ENCODE results near the gene ATP9B.
"Not testable (repeated sequence)": the region's sequence is repeated elsewhere in the genome, so short reads cannot be mapped to it uniquely, and the experiment has no call there.

Gene ATP9B

DNA sequence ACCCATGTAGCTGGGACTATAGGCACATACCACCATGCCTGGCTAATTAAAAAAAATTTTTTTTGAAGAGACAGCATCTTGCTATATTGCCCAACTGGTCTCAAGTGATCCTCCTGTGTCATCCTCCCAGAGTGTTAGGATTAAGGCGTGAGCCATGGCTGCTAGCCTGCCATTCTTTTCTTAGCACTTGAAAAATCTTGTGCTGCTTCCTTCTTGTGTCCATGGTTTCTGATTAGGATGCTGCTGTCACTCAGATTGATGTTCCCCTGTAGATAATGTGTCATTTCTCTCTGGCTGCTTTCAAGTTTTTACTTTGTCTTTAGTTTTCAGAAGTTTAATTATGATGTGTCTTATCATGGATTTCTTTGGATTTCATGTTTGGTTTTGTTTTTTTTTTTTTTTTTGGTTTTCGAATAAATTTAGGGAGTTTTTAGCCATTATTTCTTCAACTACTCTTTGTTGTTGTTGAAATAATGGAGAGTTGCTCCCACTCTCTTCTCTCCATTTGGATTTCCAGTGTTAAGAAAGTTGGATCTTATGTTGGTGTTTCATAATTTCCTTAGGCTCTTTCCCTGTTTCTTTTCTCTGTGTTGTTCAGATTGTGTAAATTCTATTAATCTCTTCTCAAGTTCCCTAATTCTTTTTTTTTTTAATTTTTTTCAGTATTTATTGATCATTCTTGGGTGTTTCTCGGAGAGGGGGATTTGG, 2.5 kb downstream of the ATP9B start:
- no peak for DNase-seq (ENCODE audit: low read depth, low spot score)

DNA sequence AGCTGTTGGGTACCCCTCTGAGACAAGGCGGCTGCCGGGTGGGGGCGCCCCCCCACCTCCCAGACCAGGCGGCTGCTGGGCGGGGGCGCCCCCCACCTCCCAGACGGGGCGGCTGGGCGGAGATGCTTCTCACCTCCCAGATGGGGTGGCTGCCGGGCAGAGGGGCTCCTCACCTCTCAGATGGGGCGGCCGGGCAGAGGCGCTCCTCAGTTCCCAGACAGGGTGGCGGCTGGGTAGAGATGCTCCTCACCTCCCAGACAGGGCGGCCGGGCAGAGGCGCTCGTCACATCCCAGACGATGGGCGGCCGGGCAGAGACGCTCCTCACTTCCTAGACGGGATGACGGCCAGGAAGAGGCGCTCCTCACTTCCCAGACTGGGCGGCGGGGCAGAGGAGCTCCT, 3.5 kb downstream of the ATP9B start:
- DNase-seq (ENCODE audit: low read depth, low spot score), result not testable (repeated sequence)

DNA sequence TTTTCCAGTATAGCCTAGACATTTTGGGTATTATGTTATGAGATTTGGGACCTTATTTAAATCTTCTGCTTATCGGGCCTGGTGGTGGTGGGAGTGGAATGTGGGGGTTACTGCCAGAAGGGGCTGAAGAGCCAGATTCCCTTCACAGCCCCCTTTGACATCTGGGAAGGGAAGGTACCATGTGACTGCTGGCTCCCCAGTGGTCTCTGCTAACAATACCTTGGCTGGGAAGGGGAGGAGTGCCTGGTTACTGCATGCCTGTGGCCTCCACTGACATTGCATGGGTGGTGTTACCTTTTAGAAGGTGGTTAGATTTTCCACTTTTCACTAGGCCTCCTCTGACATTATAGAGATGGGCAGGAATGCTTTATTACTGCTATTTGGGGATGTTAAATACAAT, 8.0 kb downstream of the ATP9B start:
- no peak for DNase-seq (ENCODE audit: low read depth, low spot score)

DNA sequence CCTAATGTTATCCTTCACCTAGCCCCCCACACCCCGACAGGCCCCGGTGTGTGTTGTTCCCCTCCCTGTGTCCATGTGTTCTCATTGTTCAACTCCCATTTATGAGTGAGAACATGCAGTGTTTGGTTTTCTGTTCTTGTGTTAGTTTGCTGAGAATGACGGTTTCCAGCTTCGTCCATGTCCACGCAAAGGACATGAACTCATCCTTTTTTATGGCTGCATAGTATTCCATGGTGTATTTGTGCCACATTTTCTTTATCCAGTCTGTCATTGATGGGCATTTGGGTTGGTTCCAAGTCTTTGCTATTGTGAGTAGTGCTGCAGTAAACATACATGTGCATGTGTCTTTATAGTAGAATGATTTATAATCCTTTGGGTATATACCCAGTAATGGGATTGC, 9.6 kb downstream of the ATP9B start:
- DNase-seq (ENCODE audit: low read depth, low spot score), result not testable (repeated sequence)

DNA sequence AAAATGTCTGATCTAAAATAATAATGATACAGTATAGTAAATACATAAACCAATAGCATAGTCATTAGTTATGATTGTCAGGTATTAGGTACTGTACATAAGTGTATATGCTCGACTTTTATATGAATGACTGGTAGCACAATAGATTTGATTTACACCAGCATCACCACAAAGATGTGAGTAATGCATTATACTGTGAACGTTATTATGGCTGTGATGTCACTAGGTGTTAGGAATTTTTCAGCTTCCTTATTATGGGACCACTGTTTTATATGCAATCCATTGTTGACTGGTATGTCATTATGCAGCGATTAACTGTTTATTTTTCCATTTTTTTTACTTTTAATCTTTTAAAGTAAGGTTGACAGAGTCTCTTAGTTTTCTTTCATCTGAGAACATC, 23.7 kb downstream of the ATP9B start:
- DNase-seq (ENCODE audit: low read depth, low spot score), result no peak

DNA sequence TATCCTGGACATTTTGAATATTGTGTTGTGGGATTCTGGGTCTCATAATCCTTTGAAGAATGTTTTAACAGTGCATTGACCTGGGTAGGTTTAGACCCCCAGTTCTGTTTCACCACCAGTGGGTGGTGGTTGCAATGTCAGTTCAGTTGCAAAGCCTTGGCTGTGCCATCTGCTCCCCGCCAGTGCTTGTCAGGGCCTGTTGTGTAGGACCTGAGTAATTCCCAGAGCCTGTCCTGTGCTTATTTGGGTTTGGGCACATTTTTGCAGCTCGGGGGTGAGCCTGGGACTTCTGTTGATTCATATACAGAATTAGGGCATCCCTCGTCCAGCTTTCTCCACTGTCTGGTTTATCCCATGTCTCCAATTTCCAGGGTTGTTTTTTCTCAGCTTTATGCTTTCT, 24.8 kb downstream of the ATP9B start:
- DNase-seq (ENCODE audit: low read depth, low spot score), result no peak

DNA sequence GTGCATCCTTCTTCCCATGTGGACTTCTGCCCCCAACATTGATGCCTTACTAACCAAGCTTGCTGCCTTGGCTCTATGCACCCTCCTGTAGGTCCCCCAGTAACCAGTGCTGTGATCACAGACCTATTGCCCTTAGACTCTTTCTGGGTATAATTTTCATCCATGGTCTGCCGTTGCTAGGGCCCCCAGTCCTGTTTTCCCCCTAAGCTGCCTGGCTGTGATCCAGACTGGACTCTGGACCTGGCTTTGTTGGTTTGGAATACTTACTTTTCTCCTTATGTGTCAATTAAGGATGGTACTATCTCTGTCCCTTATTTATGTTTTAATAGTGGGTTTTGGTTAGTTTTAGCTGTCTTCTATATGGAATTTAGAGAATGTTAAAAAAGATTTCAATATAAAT, 26.0 kb downstream of the ATP9B start:
- no peak for DNase-seq (ENCODE audit: low read depth, low spot score)

DNA sequence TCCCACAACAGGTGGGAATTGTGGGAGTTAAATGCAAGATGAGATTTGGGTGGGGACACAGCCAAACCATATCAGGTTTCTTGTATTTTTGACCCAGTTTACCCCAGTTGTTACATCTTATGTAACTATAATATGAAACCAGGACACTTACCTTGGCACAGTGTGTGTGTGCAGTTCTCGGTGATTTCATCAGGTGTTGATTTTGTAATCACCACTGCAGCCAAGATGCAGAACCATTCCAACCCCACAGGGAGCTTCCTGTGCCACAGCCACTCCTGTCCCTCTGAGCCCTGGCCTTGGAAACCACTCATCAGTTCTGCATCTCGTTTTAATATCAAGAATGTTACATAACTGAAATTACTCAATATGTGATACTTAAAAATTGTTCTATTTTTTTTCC, 31.8 kb downstream of the ATP9B start:
- no peak for DNase-seq (ENCODE audit: low read depth, low spot score)

DNA sequence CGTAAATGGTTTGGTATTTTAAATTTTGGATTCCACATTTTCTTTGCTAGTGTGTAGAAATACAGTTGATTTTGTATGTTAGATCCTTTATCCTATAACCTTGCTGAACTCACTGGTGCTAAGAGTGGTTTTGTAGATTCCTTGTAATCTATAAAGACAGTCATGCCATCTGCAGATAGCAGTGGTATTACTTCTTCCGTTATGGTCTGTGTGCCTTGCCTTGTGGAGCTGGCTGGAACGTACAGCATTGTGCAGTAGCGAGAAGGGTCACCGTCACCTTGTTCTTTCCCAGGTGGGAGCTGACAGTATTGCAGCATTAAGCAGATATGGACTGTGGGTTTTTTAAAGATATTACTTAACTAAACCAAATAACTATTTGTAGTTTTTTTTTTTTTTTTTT, 33.7 kb downstream of the ATP9B start:
- DNase-seq (ENCODE audit: low read depth, low spot score), result no peak

DNA sequence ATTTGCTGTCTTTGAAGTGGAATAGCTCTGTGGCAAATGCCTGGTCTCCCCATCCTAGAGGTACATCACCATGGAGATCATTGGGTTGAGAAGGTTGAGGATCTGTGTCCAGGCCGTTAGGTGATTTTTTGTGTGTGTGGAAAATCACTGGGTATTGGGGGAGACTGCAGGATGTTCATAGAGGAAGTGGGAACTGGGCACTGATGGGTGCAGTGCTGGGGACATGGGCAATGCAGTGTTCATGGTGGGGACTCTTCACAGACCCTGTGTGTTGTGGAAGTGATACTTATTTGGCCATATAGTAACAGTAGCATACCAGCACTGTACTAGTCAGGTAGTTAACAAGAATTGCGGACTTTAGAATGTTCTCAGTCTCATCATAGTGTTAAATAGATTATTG, 34.9 kb downstream of the ATP9B start:
- no peak for DNase-seq (ENCODE audit: low read depth, low spot score)

DNA sequence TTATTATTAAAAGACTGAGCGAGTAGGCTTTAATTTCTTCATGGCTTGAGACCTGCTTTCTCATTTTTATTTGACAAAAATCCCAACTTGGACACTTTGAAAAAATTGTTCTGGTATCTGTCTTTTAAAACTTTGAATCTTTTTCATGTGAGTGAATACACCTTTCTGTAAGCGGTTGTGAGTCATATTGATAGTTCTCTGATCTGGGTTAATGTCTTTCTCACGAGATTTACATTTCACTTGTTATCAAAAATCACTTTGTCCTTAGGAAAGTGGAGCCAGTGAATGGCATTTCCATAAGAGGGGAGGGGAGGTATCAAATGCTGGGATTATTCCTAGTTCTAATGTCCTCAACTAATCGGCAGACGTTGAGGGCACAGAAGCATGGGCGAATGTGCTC, 36.3 kb downstream of the ATP9B start:
- DNase-seq (ENCODE audit: low read depth, low spot score), result no peak

DNA sequence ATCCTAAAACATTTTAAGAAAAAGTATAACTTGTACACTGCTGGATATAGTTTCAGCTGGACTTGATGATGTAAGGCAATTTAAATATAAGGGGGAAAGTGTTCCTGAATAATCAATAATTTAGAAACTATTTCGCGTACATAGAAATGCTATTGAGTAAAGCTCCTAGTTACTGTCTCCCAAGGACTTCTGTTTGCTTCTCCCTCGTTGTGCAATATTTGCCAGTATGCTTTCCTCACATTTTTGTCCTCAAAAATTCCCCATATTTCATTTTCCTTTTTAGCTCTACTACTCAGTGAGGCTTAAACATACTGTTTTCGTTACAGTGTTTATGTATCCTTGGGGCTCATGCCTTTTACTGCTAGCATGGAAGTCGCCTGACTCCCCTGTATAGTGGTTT, 36.9 kb downstream of the ATP9B start:
- no peak for DNase-seq (ENCODE audit: low read depth, low spot score)

DNA sequence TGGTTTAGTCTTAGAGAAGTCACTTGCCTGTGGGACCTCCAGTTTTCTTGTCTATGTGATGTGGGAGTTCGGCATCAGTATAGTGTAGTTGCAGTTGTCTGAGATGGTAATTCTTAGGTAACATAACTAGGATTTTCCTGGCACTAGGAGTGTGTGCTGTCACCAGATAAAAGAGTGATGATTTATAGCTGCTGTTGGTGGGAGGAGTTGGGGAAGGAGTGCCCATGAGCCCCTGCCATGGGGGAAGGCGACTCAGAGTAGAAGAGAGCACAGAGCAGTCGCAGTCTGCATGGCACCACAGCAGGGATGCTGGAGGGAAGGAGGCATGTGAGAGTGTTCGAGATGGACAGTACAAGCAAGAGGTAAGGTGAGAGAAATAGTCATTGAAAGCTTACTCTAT, 38.7 kb downstream of the ATP9B start:
- no peak for DNase-seq (ENCODE audit: low read depth, low spot score)

DNA sequence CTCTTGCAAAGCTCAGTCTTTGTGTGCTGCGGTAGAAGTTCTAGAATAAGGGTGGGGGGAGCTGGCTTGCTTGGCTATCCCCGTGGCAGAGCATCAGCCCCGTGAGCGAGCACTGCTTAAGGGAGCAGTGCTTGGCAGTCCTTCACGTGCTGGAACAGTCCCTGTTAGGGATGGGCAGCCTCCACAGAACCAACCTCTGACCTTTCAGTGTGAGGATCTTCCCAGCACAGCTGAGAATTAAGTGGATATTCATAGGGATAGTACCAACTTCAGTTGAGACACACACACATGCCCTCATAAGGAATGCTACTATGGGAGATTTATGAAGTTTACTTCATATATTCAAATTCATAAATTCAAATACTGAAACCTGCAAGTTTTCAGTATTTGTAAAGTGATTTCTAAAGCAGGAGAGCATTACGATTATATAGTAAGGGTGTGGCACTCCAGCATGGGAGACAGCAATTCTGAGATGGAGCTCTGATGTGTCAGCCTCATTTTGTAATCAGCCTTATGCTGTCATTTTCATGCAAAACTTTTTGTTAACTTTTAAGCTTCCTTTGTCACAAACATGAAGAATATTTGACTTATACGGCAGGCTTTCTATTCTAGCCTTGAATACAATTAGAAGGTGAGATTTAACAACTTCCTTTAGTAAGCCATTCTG, 39.5 kb downstream of the ATP9B start:
- no peak for DNase-seq (ENCODE audit: low read depth, low spot score)

DNA sequence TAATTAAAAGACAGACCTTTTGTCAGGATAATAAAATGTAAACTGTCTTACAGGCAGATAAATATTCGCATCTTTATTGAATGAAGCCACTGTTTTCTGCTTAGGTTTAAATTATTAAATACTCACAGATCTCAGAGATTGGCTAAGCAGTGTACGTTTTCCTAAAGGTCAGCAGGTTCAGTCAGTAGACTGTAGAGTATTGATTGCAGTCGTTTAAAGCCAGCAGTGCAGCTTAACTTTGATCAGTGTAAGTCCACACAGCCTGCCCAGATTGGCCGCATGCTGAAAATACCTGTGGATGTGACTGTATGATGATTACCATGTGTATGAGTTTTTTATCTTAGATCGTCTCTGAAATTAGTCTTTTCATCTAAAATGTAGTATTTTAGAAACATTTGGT, 42.3 kb downstream of the ATP9B start:
- no peak for DNase-seq (ENCODE audit: low read depth, low spot score)

DNA sequence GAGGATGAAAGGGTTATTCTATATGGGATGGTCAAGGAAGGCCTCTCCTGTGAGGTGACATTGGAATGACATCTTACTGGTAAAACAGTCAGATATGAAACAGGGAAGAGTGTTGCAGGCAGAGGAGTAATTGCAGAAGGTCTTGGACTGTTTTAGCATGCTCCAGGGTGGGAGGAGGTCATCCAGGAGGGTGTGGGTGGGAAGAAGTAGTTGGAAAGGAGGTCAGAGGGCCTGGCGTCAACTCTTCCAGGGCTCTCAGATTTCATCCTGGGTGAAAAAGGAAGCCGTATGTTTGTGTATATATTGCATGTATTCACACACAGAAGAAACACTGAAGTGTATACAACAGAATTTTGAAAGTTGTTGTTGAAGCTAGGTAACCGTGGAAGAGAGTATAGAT, 48.2 kb downstream of the ATP9B start:
- no peak for DNase-seq (ENCODE audit: low read depth, low spot score)

DNA sequence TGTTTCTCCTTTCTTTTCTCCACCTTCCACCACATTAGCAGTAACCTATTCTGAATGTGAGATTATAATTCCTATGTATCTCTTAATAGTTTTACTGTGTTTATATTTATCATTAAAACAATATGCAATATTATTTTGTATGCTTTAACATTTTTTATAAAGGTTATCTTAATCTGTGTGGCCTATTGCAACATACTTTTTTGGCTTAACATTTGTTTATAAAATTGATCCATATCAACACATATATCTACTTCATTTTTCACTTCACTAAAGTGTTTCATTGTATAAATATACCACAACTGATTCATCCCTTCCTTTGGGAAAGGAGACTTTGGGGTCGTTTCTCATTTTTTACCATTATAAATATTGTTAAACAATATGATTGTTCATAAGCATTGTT, 48.6 kb downstream of the ATP9B start:
- no peak for DNase-seq (ENCODE audit: low read depth, low spot score)

DNA sequence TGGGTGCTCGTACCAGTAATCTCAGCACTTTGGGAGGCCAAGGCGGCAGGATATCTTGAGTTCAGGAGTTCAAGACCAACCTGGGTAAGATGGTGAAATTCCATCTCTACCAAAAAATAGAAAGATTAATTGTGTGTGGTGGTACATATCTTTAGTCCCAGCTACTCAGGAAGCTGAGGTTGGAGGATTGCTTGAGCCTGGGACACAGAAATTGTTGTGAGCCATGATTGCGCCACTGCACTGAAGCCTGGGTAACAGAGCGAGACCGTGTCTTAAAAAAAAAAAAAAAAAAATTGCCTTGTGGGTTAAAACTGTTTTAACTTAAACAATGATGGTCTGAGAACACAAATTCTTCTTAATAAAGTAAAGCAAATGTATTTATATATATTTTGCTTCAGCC, 49.6 kb downstream of the ATP9B start:
- no peak for DNase-seq (ENCODE audit: low read depth, low spot score)

DNA sequence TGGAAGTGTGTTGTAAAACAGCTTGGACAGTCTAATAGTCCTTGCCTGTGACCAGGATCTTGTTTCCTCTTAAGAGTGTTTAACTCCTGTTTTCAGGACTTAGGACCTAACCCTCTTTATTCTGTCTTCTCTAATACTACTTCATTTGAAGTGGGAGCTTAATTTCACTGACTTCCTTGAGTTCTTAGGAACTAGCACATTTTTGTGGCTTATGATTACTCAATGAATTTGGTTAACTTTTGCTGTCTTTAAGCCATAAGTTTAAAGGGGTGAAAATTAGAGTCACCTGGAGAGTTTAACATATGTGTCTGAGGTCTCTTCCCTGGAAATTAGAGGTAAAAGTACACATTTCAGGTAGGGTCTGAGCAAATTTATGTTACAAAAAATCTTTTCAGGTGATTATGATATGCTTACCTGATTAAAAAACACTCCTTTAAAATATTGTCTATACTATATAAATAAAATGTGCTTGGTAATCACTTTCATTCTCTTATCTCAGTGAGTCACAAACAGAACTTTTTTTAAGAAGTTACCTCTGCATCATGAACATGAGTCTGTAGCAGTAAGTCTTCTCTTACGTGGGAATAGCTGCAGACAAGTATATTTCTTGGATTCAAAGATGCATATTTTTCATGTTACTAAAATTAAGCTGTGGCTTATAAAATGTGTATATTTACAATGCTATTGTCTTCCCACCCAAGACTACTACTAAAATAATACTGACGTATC, 52.7 kb downstream of the ATP9B start:
- DNase-seq (ENCODE audit: low read depth, low spot score), result no peak

DNA sequence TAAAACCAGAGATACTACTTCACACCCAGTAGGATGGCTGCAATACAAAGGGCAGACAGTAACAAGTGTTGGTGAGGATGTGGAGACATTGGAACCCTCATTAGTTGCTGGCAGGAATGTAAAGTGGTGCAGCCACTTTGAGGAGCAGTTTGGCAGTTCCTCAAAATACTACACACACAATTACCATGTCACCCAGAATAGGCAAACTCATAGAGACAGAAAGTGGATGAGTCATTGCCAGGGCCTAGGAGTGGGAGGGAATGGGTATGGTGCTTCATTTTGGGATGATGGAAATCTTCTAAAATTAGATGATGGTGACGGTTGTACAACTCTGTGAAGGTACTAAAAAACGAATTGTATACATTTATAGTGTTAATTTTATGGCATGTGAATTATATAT, 54.8 kb downstream of the ATP9B start:
- no peak for DNase-seq (ENCODE audit: low read depth, low spot score)

DNA sequence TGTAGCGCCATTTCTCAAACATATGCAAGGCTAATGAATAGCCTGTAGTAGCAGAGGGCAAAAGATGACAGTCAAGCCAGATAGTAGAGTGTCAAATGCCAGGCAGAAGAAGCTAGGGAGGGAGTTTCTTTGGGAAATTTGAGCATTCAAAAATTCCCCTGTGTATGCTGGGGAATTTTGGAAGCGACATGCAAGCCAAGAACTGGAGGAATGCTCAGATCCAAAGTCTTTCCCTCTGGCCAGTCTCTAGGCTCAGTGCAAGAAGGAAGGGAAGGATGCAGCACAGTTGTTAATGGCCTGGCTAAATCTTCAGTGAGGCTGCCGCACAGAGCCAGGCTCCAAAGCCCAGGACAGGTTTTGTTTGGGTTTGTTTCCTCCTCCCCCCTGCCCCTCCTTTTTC, 59.9 kb downstream of the ATP9B start:
- DNase-seq (ENCODE audit: low read depth, low spot score), result no peak

DNA sequence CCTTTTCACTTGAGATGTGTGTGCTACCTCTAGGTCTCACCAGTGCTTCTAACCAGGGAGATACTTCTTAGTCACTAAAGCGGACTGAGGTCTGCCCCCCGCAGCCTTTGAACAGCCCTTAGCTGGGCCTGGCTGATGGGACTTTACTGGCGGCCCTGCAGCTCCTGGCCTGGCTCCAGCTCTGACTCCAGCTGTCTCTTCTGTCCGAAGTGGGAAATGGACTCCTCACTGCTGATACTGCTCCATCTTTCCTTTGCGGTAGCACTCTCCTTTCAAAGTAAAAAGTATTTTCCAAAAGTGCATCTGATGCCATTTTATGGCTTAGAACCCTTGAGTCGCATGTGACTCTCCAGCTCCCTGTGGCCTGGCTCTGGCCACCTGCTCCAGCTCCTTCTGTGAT, 64.5 kb downstream of the ATP9B start:
- no peak for DNase-seq (ENCODE audit: low read depth, low spot score)

DNA sequence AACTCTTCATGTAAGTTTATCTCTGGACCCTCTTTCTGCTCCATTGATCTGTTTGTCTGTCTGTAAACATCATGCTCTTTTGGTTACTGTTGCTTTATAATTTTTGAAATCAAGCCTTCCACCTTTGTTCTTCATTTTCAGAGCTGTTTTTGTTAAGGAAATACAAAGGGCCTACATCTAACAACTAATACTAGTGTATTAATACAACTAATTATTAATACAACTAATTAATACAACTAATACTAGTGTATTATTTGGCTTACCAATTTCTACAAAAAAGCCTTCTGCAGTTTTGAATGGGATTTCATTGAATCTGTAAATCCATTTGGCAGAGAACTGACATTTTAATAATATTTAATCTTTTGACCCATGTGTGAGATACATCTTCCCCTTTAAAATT, 66.7 kb downstream of the ATP9B start:
- no peak for DNase-seq (ENCODE audit: low read depth, low spot score)
